GM12878 (cell line): ENCODE results near the gene MARCHF6. TPM values are rescaled to one million over a fixed set of nuclear protein-coding genes. Genes with fewer than 3 reads are reported as not detected.

ENCODE experiments used
- BCL11A ChIP-seq: IDR thresholded peaks from 2 replicates; pipeline ENCODE4 v1.6.1; 2011; ENCODE audit warnings: low read depth, low read length
- BCL3 ChIP-seq: IDR thresholded peaks from 2 replicates; pipeline ENCODE4 v1.6.1; 2011; ENCODE audit warnings: borderline replicate concordance, low read depth, mild to moderate bottlenecking, moderate library complexity, low read length; ENCODE audit not compliant: insufficient read depth, poor library complexity, severe bottlenecking
- E2F8 ChIP-seq: fragments of 450-650 bp; IDR thresholded peaks from 2 replicates; pipeline ENCODE4 v1.6.1; 2018; ENCODE audit warnings: mild to moderate bottlenecking, low read depth, moderate library complexity; ENCODE audit not compliant: partially characterized antibody
- KAT2A ChIP-seq: conservative IDR thresholded peaks from 2 replicates; pipeline ENCODE4 v1.6.1; 2011; ENCODE audit warnings: low read depth, low read length; ENCODE audit not compliant: control insufficient read depth
- LARP7 ChIP-seq: fragments of 450-650 bp; IDR thresholded peaks from 2 replicates; pipeline ENCODE4 v1.6.1; 2017; ENCODE audit warnings: mild to moderate bottlenecking
- MAX ChIP-seq: IDR thresholded peaks from 2 replicates; pipeline ENCODE4 v1.6.1; 2012; ENCODE audit warnings: low read depth, low read length, improper control_type of control experiment
- NFYA ChIP-seq: IDR thresholded peaks from 2 replicates; pipeline ENCODE4 v1.6.1; 2011; ENCODE audit warnings: low read depth, mild to moderate bottlenecking, low read length, improper control_type of control experiment, borderline replicate concordance
- RELB ChIP-seq: fragments of 450-650 bp; IDR thresholded peaks from 2 replicates; pipeline ENCODE4 v1.6.1; 2017; ENCODE audit warnings: low read depth, mild to moderate bottlenecking, moderate library complexity
- SMAD1 ChIP-seq: fragments of 450-650 bp; IDR thresholded peaks from 2 replicates; pipeline ENCODE4 v1.6.1; 2018; ENCODE audit warnings: mild to moderate bottlenecking, low read depth; ENCODE audit not compliant: partially characterized antibody
- SRF ChIP-seq, 2 experiments: IDR thresholded peaks; 2 replicates each; pipeline ENCODE4 v1.6.1; 2011; ENCODE audit warnings: low read depth in 2 of 2, low read length in 2 of 2, mild to moderate bottlenecking in 1 of 2, moderate library complexity in 1 of 2
- SUPT20H ChIP-seq: IDR thresholded peaks from 2 replicates; pipeline ENCODE4 v1.6.1; 2011; ENCODE audit warnings: low read depth, mild to moderate bottlenecking, low read length, moderate library complexity, borderline replicate concordance; ENCODE audit not compliant: control insufficient read depth
- USF1 ChIP-seq: IDR thresholded peaks from 2 replicates; pipeline ENCODE4 v1.6.1; 2011; ENCODE audit warnings: borderline replicate concordance, low read depth, mild to moderate bottlenecking, moderate library complexity, mixed read lengths, low read length; ENCODE audit not compliant: insufficient read depth; ENCODE audit errors: extremely low read length
- ZBED1 ChIP-seq: IDR thresholded peaks from 2 replicates; pipeline ENCODE4 v1.6.1; 2016; ENCODE audit warnings: borderline replicate concordance
- ZNF274 ChIP-seq: IDR thresholded peaks from one replicate; pipeline ENCODE4 v1.8.0; 2011; ENCODE audit not compliant: insufficient read length, insufficient read depth
- ZNF687 ChIP-seq: fragments of 450-650 bp; IDR thresholded peaks from 2 replicates; pipeline ENCODE4 v1.6.1; 2017; ENCODE audit warnings: mild to moderate bottlenecking, moderate library complexity
- ZZZ3 ChIP-seq: IDR thresholded peaks from 2 replicates; pipeline ENCODE4 v1.6.1; 2011; ENCODE audit warnings: low read depth; ENCODE audit not compliant: control insufficient read depth, insufficient read length
- polyA plus RNA-seq, 11 experiments: library from polyadenylated mRNA; depleted of rRNA in 4 of 11; unstranded in 6 of 11; stranded (reverse) in 5 of 11; fragments of >200 nt; fragmentation: Nextera tagmentation in 4 of 11; fragmentation: Illumina TruSeq in 1 of 11; extraction: Ambion mirVana in 4 of 11; extraction: Trizol in 1 of 11; gene quantifications; 1 replicate in 1 of 11; 2 replicates in 10 of 11; pipeline versions ENCODE4 v1.2.1 to v1.2.3, GENCODE V29; 2011 to 2016; ENCODE audit warnings: inconsistent platforms in 2 of 11, missing spikeins in 2 of 11, low read depth in 1 of 11
- total RNA-seq, 4 experiments: library from RNA; depleted of rRNA in 3 of 4; stranded (reverse); fragments of >200 nt in 3 of 4; fragmentation: Illumina TruSeq in 1 of 4; extraction: Trizol in 1 of 4; gene quantifications; 2 replicates each; pipeline versions ENCODE4 v1.2.1 to v1.2.3, GENCODE V29; 2013 to 2021

Gene MARCHF6
- total and polyA plus RNA-seq, 10 of the 15 experiments (the other 5 are each of a cell fraction or from before 2014, with no cell fraction given): 39.1 to 172 (median 61.0) TPM

- TF ChIP-seq MAX (peak; percentile 72), RELB (peak; percentile 76; the same call in 1 of the 2 replicates), BCL3 (peak; percentile 45), LARP7 (peak; percentile 81), ZZZ3 (no peak), USF1 (no peak), ZBED1 (peak; percentile 83), ZNF687 (peak; percentile 50; the same call in 1 of the 2 replicates), BCL11A (no peak), SRF (IDR thresholded peaks at IDR 0.05; ENCODE audit: low read depth in 2 of 2, low read length in 2 of 2) (peak in 1 of 2 experiments; percentile 29; a peak in 1 of 4 replicates), SMAD1 (no peak), NFYA (no peak), E2F8 (no peak), SUPT20H (no peak), ZNF274 (no peak), KAT2A (no peak)
Measured at GRCh38 chr5:10353241-10354047, at the start of gene MARCHF6 (continued).
